Trophoblast cell (in vitro differentiated cells and primary cell): ENCODE data around the gene IL16.

Experiments used
- DNase-seq, 2 donors: peaks; one replicate each; pipeline ENCODE4 v3.0.0-alpha.2; 2016
- H2AFZ ChIP-seq: 2 replicates; pipeline ENCODE4 v1.6.1; 2013; ENCODE audit warnings: low read length, moderate library complexity, mild to moderate bottlenecking; ENCODE audit not compliant: insufficient read depth, poor library complexity
- H2AK5ac ChIP-seq: 2 replicates; pipeline ENCODE4 v1.6.1; 2013; ENCODE audit warnings: mild to moderate bottlenecking, low read length
- H2BK120ac ChIP-seq: 2 replicates; pipeline ENCODE4 v1.6.1; 2013; ENCODE audit warnings: low read length, mild to moderate bottlenecking, moderate library complexity; ENCODE audit not compliant: insufficient read depth, poor library complexity
- H2BK12ac ChIP-seq: 2 replicates; pipeline ENCODE4 v1.6.1; 2013; ENCODE audit warnings: mild to moderate bottlenecking, low read length, moderate library complexity
- H2BK5ac ChIP-seq: 2 replicates; pipeline ENCODE4 v1.6.1; 2013; ENCODE audit warnings: low read length, low read depth, moderate library complexity, mild to moderate bottlenecking; ENCODE audit not compliant: poor library complexity
- H3K14ac ChIP-seq: 2 replicates; pipeline ENCODE4 v1.6.1; 2013; ENCODE audit warnings: mild to moderate bottlenecking, low read length
- H3K18ac ChIP-seq: 2 replicates; pipeline ENCODE4 v1.6.1; 2013; ENCODE audit warnings: mild to moderate bottlenecking, low read length
- H3K23ac ChIP-seq: 2 replicates; pipeline ENCODE4 v1.6.1; 2013; ENCODE audit warnings: low read length
- H3K27ac ChIP-seq: 2 replicates; pipeline ENCODE4 v1.5.1; 2013; ENCODE audit warnings: low read depth, mild to moderate bottlenecking, inconsistent platforms, low read length, moderate library complexity
- H3K27me3 ChIP-seq: 2 replicates; pipeline ENCODE4 v1.6.1; 2013; ENCODE audit warnings: inconsistent platforms, mild to moderate bottlenecking, low read length, moderate library complexity; ENCODE audit not compliant: insufficient read depth
- H3K36me3 ChIP-seq, 2 experiments: 1 replicate in 1 of 2; 2 replicates in 1 of 2; pipeline ENCODE4 v1.6.1; 2013; ENCODE audit warnings: low read length in 2 of 2, mild to moderate bottlenecking in 2 of 2, moderate library complexity in 1 of 2; ENCODE audit not compliant: insufficient read depth in 2 of 2, control insufficient read depth in 1 of 2
- H3K4ac ChIP-seq: 2 replicates; pipeline ENCODE4 v1.6.1; 2013; ENCODE audit warnings: low read depth, mild to moderate bottlenecking, low read length, moderate library complexity
- H3K4me1 ChIP-seq, 2 experiments: 1 replicate in 1 of 2; 2 replicates in 1 of 2; pipeline ENCODE4 v1.6.1; 2013; ENCODE audit warnings: low read length in 2 of 2, mild to moderate bottlenecking in 2 of 2, moderate library complexity in 1 of 2; ENCODE audit not compliant: insufficient read depth in 2 of 2, control insufficient read depth in 1 of 2
- H3K4me2 ChIP-seq: 2 replicates; pipeline ENCODE4 v1.6.1; 2013; ENCODE audit warnings: inconsistent platforms, mild to moderate bottlenecking, low read length, moderate library complexity
- H3K4me3 ChIP-seq: 2 replicates; pipeline ENCODE4 v1.5.1; 2013; ENCODE audit warnings: mild to moderate bottlenecking, low read depth, low read length, inconsistent platforms
- H3K79me1 ChIP-seq: one replicate; pipeline ENCODE4 v1.6.1; 2013; ENCODE audit warnings: low read length
- H3K79me2 ChIP-seq: 2 replicates; pipeline ENCODE4 v1.6.1; 2013; ENCODE audit warnings: low read length, mild to moderate bottlenecking; ENCODE audit not compliant: control insufficient read depth, insufficient read depth, poor library complexity
- H3K9ac ChIP-seq: 2 replicates; pipeline ENCODE4 v1.6.1; 2013; ENCODE audit warnings: mild to moderate bottlenecking, low read length
- H3K9me3 ChIP-seq: 2 replicates; pipeline ENCODE4 v1.6.1; 2013; ENCODE audit warnings: low read depth, mild to moderate bottlenecking, control low read depth, inconsistent platforms, low read length; ENCODE audit not compliant: insufficient read depth
- H4K12ac ChIP-seq: 2 replicates; pipeline ENCODE4 v1.6.1; 2013; ENCODE audit warnings: low read depth, mild to moderate bottlenecking, low read length, moderate library complexity
- H4K8ac ChIP-seq: 2 replicates; pipeline ENCODE4 v1.6.1; 2013; ENCODE audit warnings: low read depth, mild to moderate bottlenecking, low read length, moderate library complexity
- H4K91ac ChIP-seq: one replicate; pipeline ENCODE4 v1.6.1; 2013; ENCODE audit warnings: low read depth, mild to moderate bottlenecking, low read length, moderate library complexity
- WGBS: extraction: QIAGEN DNeasy Blood & Tissue Kit; methylation state at CpG from one replicate; pipeline ENCODE4 v1.1.7; 2013; ENCODE audit warnings: missing lambda C conversion rate; ENCODE audit not compliant: insufficient read length, insufficient coverage; ENCODE audit errors: extremely low coverage; 5-methylcytosine and 5-hydroxymethylcytosine counted together

IL16 gene

DNA sequence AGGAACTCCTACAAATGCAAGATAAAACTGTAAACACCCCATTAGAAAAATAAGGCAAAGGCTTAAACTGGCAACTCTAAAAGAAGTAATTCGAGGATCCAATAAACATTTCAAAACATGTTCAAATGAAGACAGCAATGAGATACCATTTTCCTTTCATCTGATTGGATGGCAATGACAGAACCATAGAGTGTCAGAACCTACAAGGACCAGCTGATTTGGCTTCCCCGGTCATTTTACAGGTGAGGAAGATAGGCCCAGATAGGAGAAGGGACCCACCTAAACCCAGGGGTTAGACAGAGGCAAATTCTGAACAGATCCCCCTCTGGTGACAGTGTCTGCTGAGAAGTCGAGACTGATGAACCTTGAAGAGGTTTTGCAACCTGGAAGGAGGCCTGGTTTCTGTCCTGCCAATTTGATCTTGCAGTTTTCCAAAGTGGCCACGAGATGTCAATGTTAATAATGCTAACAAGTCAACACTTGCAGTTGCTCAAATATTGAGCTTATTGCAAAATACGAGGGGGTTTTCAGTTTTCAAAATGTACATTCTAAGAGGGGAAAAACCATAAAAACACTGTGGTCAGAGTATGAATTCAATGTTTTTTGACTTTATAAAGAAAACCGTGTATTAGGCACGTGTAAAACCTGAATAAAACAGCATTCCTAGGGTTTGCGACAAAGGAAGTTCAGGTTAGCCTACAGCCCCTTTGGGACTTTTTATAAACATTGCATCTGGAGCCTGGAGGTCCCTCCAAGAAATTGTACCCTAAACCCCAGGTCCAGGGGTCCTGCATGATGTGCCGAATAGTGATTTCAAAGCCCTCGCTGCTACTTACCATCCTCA lies 41.1 kb upstream of the IL16 start:
- no peak overlapping the region for H2BK120ac ChIP-seq
- H2AFZ ChIP-seq, result no peak overlapping the region
- H3K79me2 ChIP-seq, result no peaks in the 10 kb centered on the region
- H4K8ac ChIP-seq, result no peak overlapping the region
- DNase-seq, result peak; percentile 9 to 57
- no peak overlapping the region for H4K12ac ChIP-seq
- no peak overlapping the region for H3K27ac ChIP-seq
- no peak overlapping the region for H4K91ac ChIP-seq
- H3K18ac ChIP-seq, result no peak overlapping the region
- H3K14ac ChIP-seq, result no peak overlapping the region
- no peak overlapping the region for H3K23ac ChIP-seq
- no CpG with 5 or more reads among the region's 10 CpGs for WGBS
- H3K79me1 ChIP-seq, result no peaks in the 10 kb centered on the region
- H3K4ac ChIP-seq, result no peak overlapping the region
- H3K9ac ChIP-seq, result no peak overlapping the region
- no peaks in the 10 kb centered on the region for H3K36me3 ChIP-seq
- H3K4me2 ChIP-seq, result no peak overlapping the region
- no peak overlapping the region for H2AK5ac ChIP-seq
- no peaks in the 10 kb centered on the region for H3K27me3 ChIP-seq
- no peak overlapping the region for H3K4me3 ChIP-seq
- H3K9me3 ChIP-seq, result peaks cover 2% of the 10 kb centered on the region
- H2BK12ac ChIP-seq, result no peak overlapping the region
- no peaks in the 10 kb centered on the region for H3K4me1 ChIP-seq
- H2BK5ac ChIP-seq, result no peak overlapping the region

DNA sequence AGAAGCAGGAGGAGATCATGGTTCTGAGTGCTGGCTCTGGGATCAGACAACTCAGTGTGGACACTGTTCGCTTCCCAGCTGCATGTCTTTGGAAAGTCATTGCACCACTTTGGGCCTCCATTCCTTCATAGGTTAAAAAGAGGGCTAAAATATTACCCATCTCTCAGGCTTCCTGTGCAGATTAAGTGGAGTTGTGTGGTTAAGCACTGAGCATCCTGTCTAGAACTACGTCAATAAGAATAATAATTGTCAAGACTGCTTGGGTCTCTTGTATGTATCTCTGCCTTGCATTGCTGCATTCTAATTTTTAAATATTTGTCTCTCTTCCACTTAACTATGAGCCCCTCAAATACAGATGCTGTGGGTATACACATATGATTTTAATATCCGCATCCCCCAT lies 40.4 kb upstream of the IL16 start:
- Histone ChIP-seq H3K4ac (no peak overlapping the region), H3K79me1 (no peaks in the 10 kb centered on the region), H3K36me3 (no peaks in the 10 kb centered on the region), H4K12ac (no peak overlapping the region), H4K8ac (no peak overlapping the region), H4K91ac (no peak overlapping the region), H3K18ac (no peak overlapping the region), H3K4me3 (no peak overlapping the region), H2BK12ac (no peak overlapping the region), H2AFZ (no peak overlapping the region), H2BK5ac (no peak overlapping the region), H3K23ac (no peak overlapping the region), H3K27me3 (no peaks in the 10 kb centered on the region), H3K4me1 (no peaks in the 10 kb centered on the region), H2BK120ac (no peak overlapping the region), H3K9ac (no peak overlapping the region), H3K14ac (no peak overlapping the region), H2AK5ac (no peak overlapping the region), H3K9me3 (peaks cover 1% of the 10 kb centered on the region), H3K4me2 (no peak overlapping the region), H3K79me2 (no peaks in the 10 kb centered on the region), H3K27ac (no peak overlapping the region)
- no peak for DNase-seq
- no CpG with 5 or more reads among the region's 3 CpGs for whole genome bisulfite sequencing

DNA sequence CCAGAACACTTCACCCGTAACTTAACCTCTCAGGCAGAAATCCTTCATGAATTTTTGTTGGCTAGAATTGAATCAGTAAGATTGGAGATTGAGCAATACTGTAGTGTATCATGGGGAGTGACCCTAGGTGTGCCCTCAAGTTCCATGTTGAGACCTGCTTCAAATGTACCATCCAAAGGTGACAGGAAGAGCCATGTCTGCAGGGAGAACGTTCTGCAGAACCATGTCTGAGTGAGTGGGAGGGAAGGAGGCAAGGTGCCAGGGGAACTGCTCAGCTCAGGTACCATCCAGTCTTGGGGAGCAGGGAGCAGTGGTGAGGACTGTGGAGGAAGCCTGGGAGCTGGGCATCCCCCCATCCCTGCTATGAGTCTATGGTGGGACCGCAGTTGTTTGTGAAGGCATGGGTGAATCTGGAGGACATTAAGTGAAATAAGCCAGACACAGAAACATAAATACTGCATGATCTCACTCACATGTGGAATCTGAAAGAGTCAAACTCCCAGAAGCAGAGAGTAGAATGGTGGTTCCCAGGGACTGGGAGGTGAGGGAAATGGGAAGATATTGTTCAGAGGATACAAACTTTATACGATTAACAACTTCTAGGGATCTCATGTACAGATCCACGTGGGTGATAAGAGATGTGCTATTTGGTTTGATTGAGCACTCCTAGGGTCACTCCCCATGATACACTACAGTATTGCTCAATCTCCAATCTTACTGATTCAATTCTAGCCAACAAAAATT lies 39.3 kb upstream of the IL16 start:
- H4K12ac ChIP-seq, result no peak overlapping the region
- no peaks in the 10 kb centered on the region for H3K27me3 ChIP-seq
- H4K8ac ChIP-seq, result no peak overlapping the region
- H3K4ac ChIP-seq, result no peak overlapping the region
- DNase-seq, result no peak
- WGBS, result no CpG with 5 or more reads among the region's 5 CpGs
- H3K14ac ChIP-seq, result no peak overlapping the region
- H3K9me3 ChIP-seq, result no peaks in the 10 kb centered on the region
- no peak overlapping the region for H3K4me3 ChIP-seq
- H3K9ac ChIP-seq, result no peak overlapping the region
- H3K36me3 ChIP-seq, result no peaks in the 10 kb centered on the region
- no peak overlapping the region for H3K23ac ChIP-seq
- no peak overlapping the region for H2BK120ac ChIP-seq
- H3K79me1 ChIP-seq, result no peaks in the 10 kb centered on the region
- H2AFZ ChIP-seq, result no peak overlapping the region
- no peak overlapping the region for H4K91ac ChIP-seq
- H3K79me2 ChIP-seq, result no peaks in the 10 kb centered on the region
- H2BK5ac ChIP-seq, result no peak overlapping the region
- no peak overlapping the region for H3K18ac ChIP-seq
- H2BK12ac ChIP-seq, result no peak overlapping the region
- no peak overlapping the region for H3K27ac ChIP-seq
- H3K4me1 ChIP-seq, result no peaks in the 10 kb centered on the region
- H2AK5ac ChIP-seq, result no peak overlapping the region
- H3K4me2 ChIP-seq, result no peak overlapping the region

DNA sequence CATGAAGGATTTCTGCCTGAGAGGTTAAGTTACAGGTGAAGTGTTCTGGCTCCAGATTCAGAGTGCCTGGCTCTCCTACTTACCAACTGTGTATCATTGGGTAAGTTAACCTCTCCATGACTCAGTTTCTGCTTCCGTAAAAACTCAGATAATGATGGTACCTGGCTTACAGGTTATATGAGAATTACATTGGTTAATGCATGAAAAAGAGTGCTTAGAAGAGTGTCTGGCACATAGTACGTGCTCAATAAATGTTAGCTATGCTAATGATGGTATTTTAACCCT lies 38.8 kb upstream of the IL16 start:
- no peaks in the 10 kb centered on the region for H3K4me1 ChIP-seq
- no peaks in the 10 kb centered on the region for H3K79me1 ChIP-seq
- H2AK5ac ChIP-seq, result no peak overlapping the region
- H2AFZ ChIP-seq, result no peak overlapping the region
- no peak overlapping the region for H4K12ac ChIP-seq
- no peak overlapping the region for H3K18ac ChIP-seq
- no peaks in the 10 kb centered on the region for H3K36me3 ChIP-seq
- no peak overlapping the region for H2BK120ac ChIP-seq
- no peak overlapping the region for H2BK12ac ChIP-seq
- H4K8ac ChIP-seq, result no peak overlapping the region
- H3K9me3 ChIP-seq, result no peaks in the 10 kb centered on the region
- no peak overlapping the region for H4K91ac ChIP-seq
- H3K79me2 ChIP-seq, result no peaks in the 10 kb centered on the region
- no peak overlapping the region for H3K4ac ChIP-seq
- H3K4me2 ChIP-seq, result no peak overlapping the region
- H2BK5ac ChIP-seq, result no peak overlapping the region
- no peak overlapping the region for H3K4me3 ChIP-seq
- WGBS, result no CpG with 5 or more reads among the region's 2 CpGs
- no peak overlapping the region for H3K27ac ChIP-seq
- H3K23ac ChIP-seq, result no peak overlapping the region
- no peak for DNase-seq
- H3K27me3 ChIP-seq, result no peaks in the 10 kb centered on the region
- H3K9ac ChIP-seq, result no peak overlapping the region
- H3K14ac ChIP-seq, result no peak overlapping the region
